Islet precursor cell (in vitro differentiated cells): Measurements from ENCODE around the gene SRPRB.

ENCODE experiments used
- DNase-seq: peaks from one replicate; pipeline ENCODE4 v3.0.0-alpha.2; 2018

The SRPRB gene

DNA sequence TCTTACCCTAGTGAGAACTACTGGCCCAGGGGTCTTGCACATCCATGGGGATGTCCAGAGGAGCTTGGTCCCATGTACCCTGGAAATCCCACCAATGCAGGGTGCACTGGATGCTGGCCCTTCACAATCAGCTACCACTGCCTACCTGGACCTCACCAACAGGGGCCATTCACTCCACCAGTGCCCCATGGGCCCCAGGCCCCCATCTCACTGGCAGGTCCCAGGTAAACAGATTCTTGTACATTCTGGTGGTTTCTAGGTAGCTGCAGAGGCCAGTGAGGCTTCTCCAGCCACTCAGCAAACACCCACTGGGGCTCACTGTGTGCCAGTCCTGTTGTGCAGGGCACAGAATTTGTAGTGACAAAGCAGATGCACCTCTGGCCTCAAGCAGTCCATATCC is 65.2 kb downstream of the SRPRB start:
- DNase-seq: no peak
